Astrocyte (in vitro differentiated cells and primary cell): ENCODE measurements around the gene EYA2.

Source experiments
- CTCF ChIP-seq: IDR thresholded peaks from 2 replicates; pipeline ENCODE4 v1.5.1; 2011; ENCODE audit warnings: low read depth, mild to moderate bottlenecking, inconsistent platforms, low read length, moderate library complexity; ENCODE audit not compliant: insufficient read depth
- EZH2 ChIP-seq: IDR thresholded peaks from 2 replicates; pipeline ENCODE4 v1.6.1; 2012; ENCODE audit warnings: mild to moderate bottlenecking, low read length, inconsistent platforms; ENCODE audit not compliant: insufficient read depth

DNA sequence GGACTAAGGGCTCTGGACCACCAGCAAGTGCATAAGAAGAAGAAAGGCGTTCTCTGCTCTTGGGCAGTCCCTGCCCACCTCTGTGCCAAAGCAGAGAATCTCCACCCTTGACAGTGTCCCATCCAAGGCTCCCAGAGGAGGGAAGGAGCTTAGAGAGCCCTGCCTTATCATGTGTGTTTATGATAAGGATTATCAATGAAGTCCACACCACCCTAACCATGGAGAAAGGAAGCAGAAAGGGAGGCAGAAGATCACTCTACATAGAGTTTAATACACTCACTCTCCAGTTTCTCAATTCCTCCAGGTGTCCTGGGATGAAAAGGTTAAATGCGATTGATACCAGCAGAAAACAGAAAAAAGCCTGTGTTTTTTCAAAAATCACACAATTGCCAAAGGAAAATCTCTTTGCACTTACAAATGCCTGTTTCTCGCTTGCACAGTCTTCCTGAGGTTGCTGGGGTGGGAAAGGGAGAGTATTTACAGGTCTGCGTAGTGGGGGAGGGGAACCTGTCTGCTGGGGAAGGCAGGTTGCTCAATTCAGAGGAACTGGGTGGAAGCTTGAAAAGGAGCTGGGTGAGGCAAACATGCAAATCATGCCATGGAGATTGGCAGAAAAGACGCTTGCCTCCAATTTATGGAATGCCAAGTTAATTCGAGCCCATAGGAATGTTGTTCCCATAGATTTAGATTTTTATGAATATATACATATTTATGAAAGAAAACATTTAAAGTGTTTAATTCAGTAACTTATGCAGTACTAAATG, 104.0 kb downstream of the EYA2 start:
- no peak for TF ChIP-seq CTCF
- TF ChIP-seq EZH2: no peak
